IMR-90 (cell line): ENCODE results near the gene FANK1.
"Not testable (repeated sequence)": the region's sequence is repeated elsewhere in the genome, so short reads cannot be mapped to it uniquely, and the experiment has no call there.

Experiments used
- BHLHE40 ChIP-seq: fragments of 150-350 bp; IDR thresholded peaks from 2 replicates; pipeline ENCODE4 v1.6.1; 2016; ENCODE audit warnings: mild to moderate bottlenecking, low read depth, low read length
- CEBPB ChIP-seq: IDR thresholded peaks from 2 replicates; pipeline ENCODE4 v1.6.1; 2012; ENCODE audit warnings: low read depth, low read length, improper control_type of control experiment
- CTCF ChIP-seq: conservative IDR thresholded peaks from 2 replicates; pipeline ENCODE4 v1.5.1; 2012; ENCODE audit warnings: mild to moderate bottlenecking, low read depth, low read length, improper control_type of control experiment
- FOS ChIP-seq: fragments of 150-350 bp; IDR thresholded peaks from 2 replicates; pipeline ENCODE4 v1.6.1; 2016; ENCODE audit warnings: low read depth, low read length
- MAFK ChIP-seq: IDR thresholded peaks from 2 replicates; pipeline ENCODE4 v1.6.1; 2012; ENCODE audit warnings: low read depth, low read length, improper control_type of control experiment
- MAZ ChIP-seq: IDR thresholded peaks from 2 replicates; pipeline ENCODE4 v1.6.1; 2012; ENCODE audit warnings: low read depth, mild to moderate bottlenecking, low read length, improper control_type of control experiment, moderate library complexity, borderline replicate concordance
- POLR2A ChIP-seq: IDR thresholded peaks from 2 replicates; pipeline ENCODE4 v1.6.1; 2012; ENCODE audit warnings: mild to moderate bottlenecking, low read depth, low read length
- RAD21 ChIP-seq: IDR thresholded peaks from 2 replicates; pipeline ENCODE4 v1.6.1; 2012; ENCODE audit warnings: low read length, improper control_type of control experiment
- RCOR1 ChIP-seq: IDR thresholded peaks from 2 replicates; pipeline ENCODE4 v1.6.1; 2012; ENCODE audit warnings: mild to moderate bottlenecking, low read length, improper control_type of control experiment; ENCODE audit not compliant: insufficient replicate concordance
- RFX5 ChIP-seq: IDR thresholded peaks from 2 replicates; pipeline ENCODE4 v1.8.0; 2012; ENCODE audit warnings: low read depth, mild to moderate bottlenecking, low read length, moderate library complexity
- SMC3 ChIP-seq: fragments of 150-350 bp; IDR thresholded peaks from 2 replicates; pipeline ENCODE4 v1.6.1; 2016; ENCODE audit warnings: low read depth, mild to moderate bottlenecking, antibody characterized with exemption, low read length, moderate library complexity
- USF2 ChIP-seq: fragments of 150-350 bp; IDR thresholded peaks from 2 replicates; pipeline ENCODE4 v1.6.1; 2017; ENCODE audit warnings: mild to moderate bottlenecking, antibody characterized with exemption, low read length, low read depth

GRCh38 chr10:125896088-125896934, at the start of gene FANK1:
- not testable (repeated sequence) for TF ChIP-seq CTCF, POLR2A, SMC3, FOS, RAD21, CEBPB, BHLHE40, RFX5, USF2, RCOR1, MAFK
- peak; percentile 25; the same call in 1 of the 2 replicates for TF ChIP-seq MAZ
